Common myeloid progenitor, CD34-positive (primary cell): ENCODE data around the gene DIS3L2.

ENCODE experiments used
- CTCF ChIA-PET: fragments of 350-600 bp; sonication (Branson Sonifier 250); formaldehyde crosslinking; loops from one replicate; lab custom pipeline; 2021; ENCODE audit warnings: antibody characterized with exemption; lab: Charles Lee
- POLR2A ChIA-PET: fragments of 350-600 bp; sonication (Branson Sonifier 250); formaldehyde crosslinking; loops from one replicate; lab custom pipeline; 2021; ENCODE audit warnings: antibody characterized with exemption; lab: Charles Lee
- DNase-seq, 3 donors: peaks; one replicate each; pipeline versions ENCODE4 v3.0.0 to v3.0.0-alpha.2; 2013
- H3K27ac ChIP-seq, 2 experiments: 1 replicate in 1 of 2; 2 replicates in 1 of 2; pipeline ENCODE4 v1.7.0; 2013; ENCODE audit warnings: inconsistent platforms in 2 of 2, low read length in 2 of 2, mild to moderate bottlenecking in 2 of 2, low read depth in 1 of 2, moderate library complexity in 1 of 2; ENCODE audit not compliant: severe bottlenecking in 2 of 2, insufficient read depth in 1 of 2, poor library complexity in 1 of 2
- H3K27me3 ChIP-seq, 5 experiments: replicated peaks in 2 of 5; 1 replicate in 3 of 5; 2 replicates in 2 of 5; pipeline versions ENCODE4 v1.6.1 to v1.7.0; 2013; ENCODE audit warnings: low read length in 4 of 5, mild to moderate bottlenecking in 2 of 5, moderate library complexity in 2 of 5, inconsistent platforms in 1 of 5; ENCODE audit not compliant: insufficient read depth in 5 of 5, control insufficient read depth in 4 of 5
- H3K36me3 ChIP-seq, 4 experiments: 1 replicate in 2 of 4; 2 replicates in 2 of 4; pipeline versions ENCODE4 v1.6.1 to v1.7.0; 2013; ENCODE audit warnings: low read length in 3 of 4, control low read depth in 1 of 4, mild to moderate bottlenecking in 1 of 4; ENCODE audit not compliant: control insufficient read depth in 4 of 4, insufficient read depth in 4 of 4
- H3K4me1 ChIP-seq, 4 experiments: 1 replicate in 3 of 4; 2 replicates in 1 of 4; pipeline versions ENCODE4 v1.6.1 to v1.7.1; 2013; ENCODE audit warnings: low read length in 3 of 4, mild to moderate bottlenecking in 3 of 4, control low read depth in 1 of 4, inconsistent platforms in 1 of 4, moderate library complexity in 1 of 4; ENCODE audit not compliant: control insufficient read depth in 4 of 4, insufficient read depth in 4 of 4; ENCODE audit errors: control extremely low read depth in 1 of 4
- H3K4me3 ChIP-seq, 7 experiments: 1 replicate in 4 of 7; 2 replicates in 3 of 7; pipeline versions ENCODE4 v1.5.1 to v1.7.0; 2013; ENCODE audit warnings: mild to moderate bottlenecking in 7 of 7, low read length in 6 of 7, moderate library complexity in 6 of 7, inconsistent platforms in 2 of 7, low read depth in 2 of 7, control low read depth in 1 of 7; ENCODE audit not compliant: insufficient read depth in 4 of 7, control insufficient read depth in 1 of 7; ENCODE audit errors: extremely low read depth in 1 of 7
- H3K9me3 ChIP-seq, 5 experiments: 1 replicate in 4 of 5; 2 replicates in 1 of 5; pipeline versions ENCODE4 v1.6.1 to v1.7.1; 2013; ENCODE audit warnings: low read length in 4 of 5, mild to moderate bottlenecking in 2 of 5, inconsistent platforms in 1 of 5, low read depth in 1 of 5, moderate library complexity in 1 of 5; ENCODE audit not compliant: control insufficient read depth in 4 of 5, insufficient read depth in 2 of 5; ENCODE audit errors: control extremely low read depth in 1 of 5
- WGBS: methylation state at CpG from one replicate; pipeline ENCODE4 v1.1.5; 2013; ENCODE audit not compliant: insufficient coverage; 5-methylcytosine and 5-hydroxymethylcytosine counted together

The DIS3L2 gene

GRCh38 chr2:232235716-232236115, 274.2 kb downstream of the DIS3L2 start:
- H3K27me3 ChIP-seq = no peaks in the 10 kb centered on the region
- WGBS = 94% methylated on average over 5 of the region's 5 CpGs
- H3K9me3 ChIP-seq = no peaks in the 10 kb centered on the region
- H3K36me3 ChIP-seq = peaks cover 0 to 13% (median 6%) of the 10 kb centered on the region in 4 experiments
- H3K27ac ChIP-seq = no peak overlapping the region
- peaks cover 0 to 7% (median 3%) of the 10 kb centered on the region in 4 experiments for H3K4me1 ChIP-seq
- CTCF ChIA-PET = no interaction called here
- H3K4me3 ChIP-seq = no peak overlapping the region
- DNase-seq = no peak
- POLR2A ChIA-PET = no interaction called here

- ChIA-PET POLR2A (no interaction called here), CTCF (no interaction called here)
- no peak overlapping the region for H3K27ac ChIP-seq
- H3K4me1 ChIP-seq = peaks cover 0 to 7% (median 3%) of the 10 kb centered on the region in 4 experiments
- DNase-seq = peak in 1 of 3 donors; percentile 12
- no peaks in the 10 kb centered on the region for H3K9me3 ChIP-seq
- no peaks in the 10 kb centered on the region for H3K27me3 ChIP-seq
- peaks cover 0 to 15% (median 6%) of the 10 kb centered on the region in 4 experiments for H3K36me3 ChIP-seq
- H3K4me3 ChIP-seq = no peak overlapping the region
Observed at GRCh38 chr2:232236200-232236599, 274.7 kb downstream of the DIS3L2 start.

- Histone ChIP-seq H3K27ac (no peak overlapping the region), H3K36me3 (peaks cover 0 to 15% (median 6%) of the 10 kb centered on the region in 4 experiments), H3K4me3 (no peak overlapping the region), H3K4me1 (peaks cover 0 to 4% (median under 1%) of the 10 kb centered on the region in 4 experiments), H3K9me3 (no peaks in the 10 kb centered on the region), H3K27me3 (no peaks in the 10 kb centered on the region)
- CTCF ChIA-PET = no interaction called here
- 83% methylated on average over 5 of the region's 5 CpGs for WGBS
- DNase-seq = no peak
- POLR2A ChIA-PET = no interaction called here
Observed at GRCh38 chr2:232237464-232237863, 276.0 kb downstream of the DIS3L2 start.

GRCh38 chr2:232238108-232238507, 276.6 kb downstream of the DIS3L2 start:
- 91% methylated on average over 2 of the region's 2 CpGs for WGBS
- peaks cover 0 to 2% (median 0%) of the 10 kb centered on the region in 4 experiments for H3K4me1 ChIP-seq

GRCh38 chr2:232238596-232238995, 277.1 kb downstream of the DIS3L2 start:
- no peak overlapping the region for H3K27ac ChIP-seq
- peaks cover 0 to 15% (median 6%) of the 10 kb centered on the region in 4 experiments for H3K36me3 ChIP-seq
- no peaks in the 10 kb centered on the region for H3K9me3 ChIP-seq
- H3K4me1 ChIP-seq = peaks cover 0 to 2% (median 0%) of the 10 kb centered on the region in 4 experiments
- no peak for DNase-seq
- H3K4me3 ChIP-seq = no peak overlapping the region
- ChIA-PET POLR2A (no interaction called here), CTCF (no interaction called here)
- no peaks in the 10 kb centered on the region for H3K27me3 ChIP-seq
- WGBS = 100% methylated on average over 4 of the region's 6 CpGs

More at GRCh38 chr2:232238108-232238507, 276.6 kb downstream of the DIS3L2 start:
- Histone ChIP-seq H3K27ac (no peak overlapping the region), H3K36me3 (peaks cover 0 to 15% (median 6%) of the 10 kb centered on the region in 4 experiments), H3K27me3 (no peaks in the 10 kb centered on the region), H3K9me3 (no peaks in the 10 kb centered on the region), H3K4me3 (no peak overlapping the region)
- DNase-seq = no peak
- POLR2A ChIA-PET = no interaction called here
- CTCF ChIA-PET = no interaction called here

- peaks cover 0 to 2% (median 0%) of the 10 kb centered on the region in 4 experiments for H3K4me1 ChIP-seq
- peaks cover 0 to 17% (median 6%) of the 10 kb centered on the region in 4 experiments for H3K36me3 ChIP-seq
- no peak for DNase-seq
- 96% methylated on average over 4 of the region's 6 CpGs for WGBS
- no peaks in the 10 kb centered on the region for H3K27me3 ChIP-seq
- no peak overlapping the region for H3K27ac ChIP-seq
- ChIA-PET POLR2A (no interaction called here), CTCF (interaction anchor here (2.3 kb wide), 1 partner anchor 9 kb away, joined by 6 read pairs; no protein-coding TSS in a partner anchor)
- H3K4me3 ChIP-seq = no peak overlapping the region
- H3K9me3 ChIP-seq = no peaks in the 10 kb centered on the region
Observed at GRCh38 chr2:232239951-232240681, 278.6 kb downstream of the DIS3L2 start.

- no peak for DNase-seq
- Histone ChIP-seq H3K36me3 (peaks cover 0 to 17% (median 6%) of the 10 kb centered on the region in 4 experiments), H3K27ac (no peak overlapping the region), H3K9me3 (no peaks in the 10 kb centered on the region), H3K4me3 (no peak overlapping the region), H3K4me1 (peaks cover 0 to 2% (median 0%) of the 10 kb centered on the region in 4 experiments), H3K27me3 (no peaks in the 10 kb centered on the region)
- CTCF ChIA-PET = interaction anchor here (0.7 to 2.3 kb wide), 3 partner anchors 8 to 23 kb away, joined by 3 to 6 read pairs (median 4); no protein-coding TSS in a partner anchor
- POLR2A ChIA-PET = no interaction called here
- WGBS = over 99% methylated on average over 10 of the region's 10 CpGs
Observed at GRCh38 chr2:232240906-232241305, 279.4 kb downstream of the DIS3L2 start.
